Ovary (tissue), 3 donors: ENCODE measurements around the gene PRKCQ.

Source experiments
- CTCF ChIP-seq, 3 donors: fragments of 450-650 bp in 2 of 3; fragments of 200-600 bp in 1 of 3; IDR thresholded peaks; one replicate each; pipeline versions ENCODE4 v1.5.1 to v1.8.0; 2016 to 2022; ENCODE audit warnings: antibody characterized with exemption in 3 of 3, mild to moderate bottlenecking in 1 of 3
- POLR2A ChIP-seq: fragments of 450-650 bp; IDR thresholded peaks from one replicate; pipeline ENCODE4 v1.6.1; 2017; ENCODE audit warnings: antibody characterized with exemption, mild to moderate bottlenecking, moderate library complexity
- donor health status: DM: no; HTN: no; CAD: no.

GRCh38 chr10:6431186-6431585 is 148.9 kb downstream of the PRKCQ start:
- TF ChIP-seq POLR2A (no peak), CTCF (IDR thresholded peaks at IDR 0.05) (no peak)
